GM23338 (cell line): Measurements from ENCODE around the gene OR2G2. TPM values are rescaled to one million over a fixed set of nuclear protein-coding genes. Genes with fewer than 3 reads are reported as not detected.

Experiments
- ATAC-seq: fragments of 200-7000 bp; cut with Tn5 transposase; 3 replicates; pipeline ENCODE4 v1.9.1; 2020
- DNase-seq: peaks from one replicate; pipeline ENCODE4 v3.0.0-alpha.2; 2015; ENCODE audit warnings: low spot score
- H2AFZ ChIP-seq: fragments of 200-600 bp; sonication (generic); 2 replicates; pipeline ENCODE4 v1.8.0; 2016; ENCODE audit warnings: antibody characterized with exemption, mild to moderate bottlenecking, moderate library complexity
- H3F3A ChIP-seq: fragments of 200-600 bp; sonication (generic); replicated peaks from 2 replicates; pipeline ENCODE4 v1.8.0; 2017; ENCODE audit warnings: antibody characterized with exemption, mixed run types, low read depth
- H3K27ac ChIP-seq: fragments of 200-600 bp; sonication (generic); 2 replicates; pipeline ENCODE4 v1.6.1; 2016; ENCODE audit warnings: low read depth
- H3K27me3 ChIP-seq: fragments of 200-600 bp; sonication (generic); 2 replicates; pipeline ENCODE4 v1.8.0; 2016; ENCODE audit warnings: mild to moderate bottlenecking, mixed run types, moderate library complexity; ENCODE audit not compliant: insufficient read depth
- H3K36me3 ChIP-seq: fragments of 200-600 bp; sonication (generic); 2 replicates; pipeline ENCODE4 v1.8.0; 2016; ENCODE audit warnings: mild to moderate bottlenecking; ENCODE audit not compliant: insufficient read depth
- H3K4me1 ChIP-seq: fragments of 200-600 bp; sonication (generic); 2 replicates; pipeline ENCODE4 v1.8.0; 2016; ENCODE audit warnings: mild to moderate bottlenecking, moderate library complexity; ENCODE audit not compliant: insufficient read depth
- H3K4me2 ChIP-seq: fragments of 200-600 bp; sonication (generic); 2 replicates; pipeline ENCODE4 v1.7.1; 2017; ENCODE audit warnings: mixed run types
- H3K4me3 ChIP-seq: fragments of 200-600 bp; sonication (generic); 2 replicates; pipeline ENCODE4 v1.6.1; 2016; ENCODE audit warnings: mixed run types
- H3K79me2 ChIP-seq: fragments of 200-600 bp; sonication (generic); replicated peaks from 2 replicates; pipeline ENCODE4 v1.8.0; 2017; ENCODE audit warnings: mild to moderate bottlenecking; ENCODE audit not compliant: insufficient read depth
- H3K9me2 ChIP-seq: fragments of 200-600 bp; sonication (generic); 2 replicates; pipeline ENCODE4 v1.8.0; 2017; ENCODE audit not compliant: insufficient read depth
- H4K20me1 ChIP-seq: fragments of 200-600 bp; sonication (generic); replicated peaks from 2 replicates; pipeline ENCODE4 v1.8.0; 2017; ENCODE audit warnings: mild to moderate bottlenecking; ENCODE audit not compliant: insufficient read depth
- H3K27ac Mint-ChIP-seq: 2 replicates; pipeline ENCODE4 v1.8.0; 2020; ENCODE audit warnings: inconsistent platforms, mild to moderate bottlenecking, moderate library complexity, mixed read lengths
- H3K27me3 Mint-ChIP-seq: 3 replicates; pipeline ENCODE4 v1.8.0; 2022; ENCODE audit warnings: low read depth, mild to moderate bottlenecking, moderate library complexity, mixed read lengths, inconsistent platforms; ENCODE audit not compliant: insufficient read depth, poor library complexity
- H3K36me3 Mint-ChIP-seq: 3 replicates; pipeline ENCODE4 v1.8.0; 2021; ENCODE audit warnings: low read depth, mild to moderate bottlenecking, inconsistent platforms, moderate library complexity, mixed read lengths
- H3K4me1 Mint-ChIP-seq: 3 replicates; pipeline ENCODE4 v1.8.0; 2020; ENCODE audit warnings: mild to moderate bottlenecking, inconsistent platforms, mixed read lengths
- H3K4me3 Mint-ChIP-seq: 3 replicates; pipeline ENCODE4 v1.8.0; 2021; ENCODE audit warnings: moderate library complexity, mild to moderate bottlenecking, inconsistent platforms, mixed read lengths
- H3K9me3 Mint-ChIP-seq: 3 replicates; pipeline ENCODE4 v1.8.0; 2020; ENCODE audit warnings: moderate library complexity, mild to moderate bottlenecking, inconsistent platforms, mixed read lengths
- CREB1 ChIP-seq: fragments of 250-450 bp; sonication (Bioruptor Pico); IDR thresholded peaks from 2 replicates; pipeline ENCODE4 v1.5.0; 2020; ENCODE audit warnings: low read depth, mild to moderate bottlenecking, moderate library complexity
- EZH2 ChIP-seq: fragments of 200-600 bp; sonication (generic); IDR thresholded peaks from one replicate; pipeline ENCODE4 v1.8.0; 2017; ENCODE audit warnings: antibody characterized with exemption, mild to moderate bottlenecking, low read depth; ENCODE audit not compliant: unreplicated experiment
- NANOG ChIP-seq: IDR thresholded peaks from 2 replicates; pipeline ENCODE4 v1.6.1; 2016; ENCODE audit warnings: antibody characterized with exemption, borderline replicate concordance
- REST ChIP-seq: IDR thresholded peaks from one replicate; pipeline ENCODE4 v1.6.1; 2018; ENCODE audit warnings: antibody characterized with exemption; ENCODE audit not compliant: unreplicated experiment
- STAT1 ChIP-seq: IDR thresholded peaks from one replicate; pipeline ENCODE4 v1.6.1; 2016; ENCODE audit warnings: antibody characterized with exemption; ENCODE audit not compliant: unreplicated experiment
- ZNF114 ChIP-seq: fragments of 250-450 bp; sonication (Bioruptor Pico); IDR thresholded peaks from 2 replicates; pipeline ENCODE4 v1.5.0; 2020; ENCODE audit warnings: mild to moderate bottlenecking, moderate library complexity
- polyA plus RNA-seq: library from polyadenylated mRNA; unstranded; fragments of >200 nt; fragmentation: Nextera tagmentation; extraction: Ambion mirVana; gene quantifications from 2 replicates; pipeline ENCODE4 v1.2.1, GENCODE V29; 2016
- total RNA-seq: library from RNA; depleted of rRNA; stranded (reverse); fragments of >200 nt; shearing (Covaris generic); gene quantifications from 2 replicates; pipeline ENCODE4 v1.2.3, GENCODE V29; 2014
- TF ChIP-seq, protein P1 (sequence below), 2 experiments: fragments of 200-600 bp in 1 of 2; sonication (generic) in 1 of 2; conservative IDR thresholded peaks; 2 replicates each; pipeline versions ENCODE4 v1.5.1 to v1.6.1; 2016 to 2017; ENCODE audit warnings: antibody characterized with exemption in 2 of 2, low read depth in 2 of 2, mild to moderate bottlenecking in 2 of 2, moderate library complexity in 1 of 2
- TF ChIP-seq, protein P2 (sequence below): fragments of 250-450 bp; sonication (Bioruptor Pico); IDR thresholded peaks from 2 replicates; pipeline ENCODE4 v1.5.0; 2020; ENCODE audit warnings: mild to moderate bottlenecking, moderate library complexity

Gene OR2G2
- total and polyA plus RNA-seq, 2 experiments from 2014 or later, result not detected

GRCh38 chr1:247548092-247548491, 40.1 kb upstream of the OR2G2 start:
- Mint-ChIP-seq H3K36me3 (no peaks in the 10 kb centered on the region), H3K4me3 (no peak overlapping the region), H3K27me3 (no peaks in the 10 kb centered on the region), H3K4me1 (peaks cover 13% of the 10 kb centered on the region), H3K27ac (no peak overlapping the region), H3K9me3 (peaks cover 3% of the 10 kb centered on the region; the same call in 1 of the 3 replicates)
- Histone ChIP-seq H3F3A (no peaks in the 10 kb centered on the region), H2AFZ (no peak overlapping the region), H3K9me2 (no peaks in the 10 kb centered on the region), H3K27me3 (no peaks in the 10 kb centered on the region), H4K20me1 (no peaks in the 10 kb centered on the region), H3K36me3 (no peaks in the 10 kb centered on the region), H3K4me2 (peak overlapping the region; percentile 15), H3K27ac (no peak overlapping the region), H3K79me2 (no peaks in the 10 kb centered on the region), H3K4me1 (peaks cover 12% of the 10 kb centered on the region; the same call in 1 of the 2 replicates), H3K4me3 (no peak overlapping the region)
- ATAC-seq, result peak; percentile 46
- peak; percentile 41 for DNase-seq
- TF ChIP-seq EZH2 (no peak), ZNF114 (CRISPR knock-in tag) (no peak)
- TF ChIP-seq, protein P1, sequence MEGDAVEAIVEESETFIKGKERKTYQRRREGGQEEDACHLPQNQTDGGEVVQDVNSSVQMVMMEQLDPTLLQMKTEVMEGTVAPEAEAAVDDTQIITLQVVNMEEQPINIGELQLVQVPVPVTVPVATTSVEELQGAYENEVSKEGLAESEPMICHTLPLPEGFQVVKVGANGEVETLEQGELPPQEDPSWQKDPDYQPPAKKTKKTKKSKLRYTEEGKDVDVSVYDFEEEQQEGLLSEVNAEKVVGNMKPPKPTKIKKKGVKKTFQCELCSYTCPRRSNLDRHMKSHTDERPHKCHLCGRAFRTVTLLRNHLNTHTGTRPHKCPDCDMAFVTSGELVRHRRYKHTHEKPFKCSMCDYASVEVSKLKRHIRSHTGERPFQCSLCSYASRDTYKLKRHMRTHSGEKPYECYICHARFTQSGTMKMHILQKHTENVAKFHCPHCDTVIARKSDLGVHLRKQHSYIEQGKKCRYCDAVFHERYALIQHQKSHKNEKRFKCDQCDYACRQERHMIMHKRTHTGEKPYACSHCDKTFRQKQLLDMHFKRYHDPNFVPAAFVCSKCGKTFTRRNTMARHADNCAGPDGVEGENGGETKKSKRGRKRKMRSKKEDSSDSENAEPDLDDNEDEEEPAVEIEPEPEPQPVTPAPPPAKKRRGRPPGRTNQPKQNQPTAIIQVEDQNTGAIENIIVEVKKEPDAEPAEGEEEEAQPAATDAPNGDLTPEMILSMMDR (conservative IDR thresholded peaks at IDR 0.05; ENCODE audit: low read depth in 2 of 2), result no peak

- H3K4me3 Mint-ChIP-seq, result no peak within 1 kb of the TSS
- no peak for ATAC-seq
- no peaks in the 10 kb centered on the region for H3F3A ChIP-seq
- no peaks in the 10 kb centered on the region for H3K27me3 Mint-ChIP-seq
- peaks cover 12% of the 10 kb centered on the region; the same call in 1 of the 2 replicates for H3K4me1 ChIP-seq
- H4K20me1 ChIP-seq, result no peaks in the 10 kb centered on the region
- no peak within 1 kb of the TSS for H3K4me3 ChIP-seq
- H3K36me3 Mint-ChIP-seq, result no peaks in the 10 kb centered on the region
- no peaks in the 10 kb centered on the region for H3K36me3 ChIP-seq
- H2AFZ ChIP-seq, result peak within 1 kb of the TSS; percentile 35; the same call in 1 of the 2 replicates
- H3K27me3 ChIP-seq, result no peaks in the 10 kb centered on the region
- no peak for DNase-seq
- H3K4me2 ChIP-seq, result peak within 1 kb of the TSS; percentile 15
- H3K9me2 ChIP-seq, result no peaks in the 10 kb centered on the region
- no peaks in the 10 kb centered on the region for H3K79me2 ChIP-seq
- peaks cover 3% of the 10 kb centered on the region; the same call in 1 of the 3 replicates for H3K9me3 Mint-ChIP-seq
- H3K27ac Mint-ChIP-seq, result no peak within 1 kb of the TSS
- H3K4me1 Mint-ChIP-seq, result peaks cover 13% of the 10 kb centered on the region
- H3K27ac ChIP-seq, result no peak within 1 kb of the TSS
- no peak for TF ChIP-seq STAT1
- TF ChIP-seq CREB1 (CRISPR knock-in tag), result no peak
- no peak for TF ChIP-seq EZH2
- no peak for TF ChIP-seq NANOG
- no peak for TF ChIP-seq ZNF114 (CRISPR knock-in tag)
- TF ChIP-seq REST, result no peak
- TF ChIP-seq, protein P2, sequence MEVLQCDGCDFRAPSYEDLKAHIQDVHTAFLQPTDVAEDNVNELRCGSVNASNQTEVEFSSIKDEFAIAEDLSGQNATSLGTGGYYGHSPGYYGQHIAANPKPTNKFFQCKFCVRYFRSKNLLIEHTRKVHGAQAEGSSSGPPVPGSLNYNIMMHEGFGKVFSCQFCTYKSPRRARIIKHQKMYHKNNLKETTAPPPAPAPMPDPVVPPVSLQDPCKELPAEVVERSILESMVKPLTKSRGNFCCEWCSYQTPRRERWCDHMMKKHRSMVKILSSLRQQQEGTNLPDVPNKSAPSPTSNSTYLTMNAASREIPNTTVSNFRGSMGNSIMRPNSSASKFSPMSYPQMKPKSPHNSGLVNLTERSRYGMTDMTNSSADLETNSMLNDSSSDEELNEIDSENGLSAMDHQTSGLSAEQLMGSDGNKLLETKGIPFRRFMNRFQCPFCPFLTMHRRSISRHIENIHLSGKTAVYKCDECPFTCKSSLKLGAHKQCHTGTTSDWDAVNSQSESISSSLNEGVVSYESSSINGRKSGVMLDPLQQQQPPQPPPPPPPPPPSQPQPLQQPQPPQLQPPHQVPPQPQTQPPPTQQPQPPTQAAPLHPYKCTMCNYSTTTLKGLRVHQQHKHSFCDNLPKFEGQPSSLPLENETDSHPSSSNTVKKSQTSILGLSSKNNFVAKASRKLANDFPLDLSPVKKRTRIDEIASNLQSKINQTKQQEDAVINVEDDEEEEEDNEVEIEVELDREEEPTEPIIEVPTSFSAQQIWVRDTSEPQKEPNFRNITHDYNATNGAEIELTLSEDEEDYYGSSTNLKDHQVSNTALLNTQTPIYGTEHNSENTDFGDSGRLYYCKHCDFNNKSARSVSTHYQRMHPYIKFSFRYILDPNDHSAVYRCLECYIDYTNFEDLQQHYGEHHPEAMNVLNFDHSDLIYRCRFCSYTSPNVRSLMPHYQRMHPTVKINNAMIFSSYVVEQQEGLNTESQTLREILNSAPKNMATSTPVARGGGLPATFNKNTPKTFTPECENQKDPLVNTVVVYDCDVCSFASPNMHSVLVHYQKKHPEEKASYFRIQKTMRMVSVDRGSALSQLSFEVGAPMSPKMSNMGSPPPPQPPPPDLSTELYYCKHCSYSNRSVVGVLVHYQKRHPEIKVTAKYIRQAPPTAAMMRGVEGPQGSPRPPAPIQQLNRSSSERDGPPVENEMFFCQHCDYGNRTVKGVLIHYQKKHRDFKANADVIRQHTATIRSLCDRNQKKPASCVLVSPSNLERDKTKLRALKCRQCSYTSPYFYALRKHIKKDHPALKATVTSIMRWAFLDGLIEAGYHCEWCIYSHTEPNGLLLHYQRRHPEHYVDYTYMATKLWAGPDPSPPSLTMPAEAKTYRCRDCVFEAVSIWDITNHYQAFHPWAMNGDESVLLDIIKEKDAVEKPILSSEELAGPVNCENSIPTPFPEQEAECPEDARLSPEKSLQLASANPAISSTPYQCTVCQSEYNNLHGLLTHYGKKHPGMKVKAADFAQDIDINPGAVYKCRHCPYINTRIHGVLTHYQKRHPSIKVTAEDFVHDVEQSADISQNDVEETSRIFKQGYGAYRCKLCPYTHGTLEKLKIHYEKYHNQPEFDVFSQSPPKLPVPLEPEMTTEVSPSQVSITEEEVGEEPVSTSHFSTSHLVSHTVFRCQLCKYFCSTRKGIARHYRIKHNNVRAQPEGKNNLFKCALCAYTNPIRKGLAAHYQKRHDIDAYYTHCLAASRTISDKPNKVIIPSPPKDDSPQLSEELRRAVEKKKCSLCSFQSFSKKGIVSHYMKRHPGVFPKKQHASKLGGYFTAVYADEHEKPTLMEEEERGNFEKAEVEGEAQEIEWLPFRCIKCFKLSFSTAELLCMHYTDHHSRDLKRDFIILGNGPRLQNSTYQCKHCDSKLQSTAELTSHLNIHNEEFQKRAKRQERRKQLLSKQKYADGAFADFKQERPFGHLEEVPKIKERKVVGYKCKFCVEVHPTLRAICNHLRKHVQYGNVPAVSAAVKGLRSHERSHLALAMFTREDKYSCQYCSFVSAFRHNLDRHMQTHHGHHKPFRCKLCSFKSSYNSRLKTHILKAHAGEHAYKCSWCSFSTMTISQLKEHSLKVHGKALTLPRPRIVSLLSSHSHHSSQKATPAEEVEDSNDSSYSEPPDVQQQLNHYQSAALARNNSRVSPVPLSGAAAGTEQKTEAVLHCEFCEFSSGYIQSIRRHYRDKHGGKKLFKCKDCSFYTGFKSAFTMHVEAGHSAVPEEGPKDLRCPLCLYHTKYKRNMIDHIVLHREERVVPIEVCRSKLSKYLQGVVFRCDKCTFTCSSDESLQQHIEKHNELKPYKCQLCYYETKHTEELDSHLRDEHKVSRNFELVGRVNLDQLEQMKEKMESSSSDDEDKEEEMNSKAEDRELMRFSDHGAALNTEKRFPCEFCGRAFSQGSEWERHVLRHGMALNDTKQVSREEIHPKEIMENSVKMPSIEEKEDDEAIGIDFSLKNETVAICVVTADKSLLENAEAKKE (CRISPR knock-in tag), result no peak
Observed at GRCh38 chr1:247548769-247549182, 39.4 kb upstream of the OR2G2 start, which contains the start of gene GCSAML. Gene GCSAML (plus strand): TSS chr1:247549134. CDS start chr1:247549192, 58 bp downstream.
